PC-3 (cell line): ENCODE results near the gene ESR1. TPM values are rescaled to one million over a fixed set of nuclear protein-coding genes. Genes with fewer than 3 reads are reported as not detected.
A peak's percentile ranks its signal among the peaks of the same experiment; 100 is the strongest.

Source experiments
- ATAC-seq: fragments of 200-7000 bp; cut with Tn5 transposase; 2 replicates; pipeline ENCODE4 v1.9.1; 2020; ENCODE audit warnings: mild to moderate bottlenecking, moderate library complexity
- BruUV-seq: library from RNA; stranded (reverse); fragments of 400-500 nt; replicated peaks from 2 replicates; lab custom pipeline; 2021; lab: Mats Ljungman, UMichigan
- CTCF ChIA-PET: fragments of 300-600 bp; sonication (Branson Sonifier 250); formaldehyde crosslinking; loops from one replicate; lab custom pipeline; 2022; ENCODE audit warnings: antibody characterized with exemption; lab: Charles Lee
- POLR2A ChIA-PET: fragments of 300-600 bp; sonication (Branson Sonifier 250); formaldehyde crosslinking; loops from one replicate; lab custom pipeline; 2022; ENCODE audit warnings: antibody characterized with exemption; ENCODE audit not compliant: unreplicated experiment; lab: Charles Lee
- DNase-seq: peaks from one replicate; pipeline ENCODE4 v3.0.0-alpha.2; 2015
- H2AFZ ChIP-seq: fragments of 300-600 bp; sonication (generic); 2 replicates; pipeline ENCODE4 v1.6.0; 2016; ENCODE audit warnings: antibody characterized with exemption, low read length
- H3F3A ChIP-seq: fragments of 300-600 bp; sonication (generic); one replicate; pipeline ENCODE4 v1.6.0; 2017; ENCODE audit warnings: antibody characterized with exemption, low read length, control low read depth, mild to moderate bottlenecking; ENCODE audit not compliant: unreplicated experiment
- H3K27ac ChIP-seq: fragments of 300-600 bp; sonication (generic); 2 replicates; pipeline ENCODE4 v1.5.1; 2016; ENCODE audit warnings: mild to moderate bottlenecking, low read length
- H3K27me3 ChIP-seq: fragments of 300-600 bp; sonication (generic); 2 replicates; pipeline ENCODE4 v1.6.1; 2016; ENCODE audit warnings: low read length, mixed read lengths
- H3K36me3 ChIP-seq: fragments of 300-600 bp; sonication (generic); 2 replicates; pipeline ENCODE4 v1.6.1; 2016; ENCODE audit warnings: low read depth, mixed run types, low read length, mixed read lengths
- H3K4me1 ChIP-seq: fragments of 300-600 bp; sonication (generic); 2 replicates; pipeline ENCODE4 v1.5.1; 2016; ENCODE audit warnings: low read length; ENCODE audit not compliant: insufficient read depth
- H3K4me2 ChIP-seq: fragments of 300-600 bp; sonication (generic); 2 replicates; pipeline ENCODE4 v1.6.0; 2016; ENCODE audit warnings: low read length
- H3K4me3 ChIP-seq: fragments of 300-600 bp; sonication (generic); 2 replicates; pipeline ENCODE4 v1.5.1; 2016; ENCODE audit warnings: mild to moderate bottlenecking, low read length, mixed read lengths
- H3K79me2 ChIP-seq: fragments of 300-600 bp; sonication (generic); 2 replicates; pipeline ENCODE4 v1.6.1; 2017; ENCODE audit warnings: low read length, mixed read lengths
- H3K9ac ChIP-seq: fragments of 300-600 bp; sonication (generic); 2 replicates; pipeline ENCODE4 v1.6.0; 2016; ENCODE audit warnings: mild to moderate bottlenecking, low read length
- H3K9me2 ChIP-seq: fragments of 300-600 bp; sonication (generic); replicated peaks from 2 replicates; pipeline ENCODE4 v1.6.1; 2016; ENCODE audit warnings: mixed run types, low read length, mixed read lengths
- H3K9me3 ChIP-seq: fragments of 300-600 bp; sonication (generic); 2 replicates; pipeline ENCODE4 v1.6.1; 2016; ENCODE audit warnings: low read length, mixed read lengths
- H4K20me1 ChIP-seq: fragments of 300-600 bp; sonication (generic); 2 replicates; pipeline ENCODE4 v1.6.1; 2016; ENCODE audit warnings: low read length, mixed read lengths
- EZH2 ChIP-seq: fragments of 300-600 bp; sonication (generic); IDR thresholded peaks from one replicate; pipeline ENCODE4 v1.6.1; 2017; ENCODE audit warnings: antibody characterized with exemption, mild to moderate bottlenecking, low read length; ENCODE audit not compliant: unreplicated experiment
- EZH2phosphoT487 ChIP-seq: fragments of 300-600 bp; sonication (generic); IDR thresholded peaks from 2 replicates; pipeline ENCODE4 v1.6.1; 2018; ENCODE audit warnings: mild to moderate bottlenecking, antibody characterized with exemption, low read length, borderline replicate concordance
- intact Hi-C: fragments of 100-400 bp; cut with micrococcal nuclease; formaldehyde crosslinking; loops from 2 replicates; pipeline ENCODE4 v1.9.0; 2023
- total RNA-seq: library from RNA; depleted of rRNA; stranded (reverse); fragments of >200 nt; gene quantifications from 2 replicates; pipeline ENCODE4 v1.2.3, GENCODE V29; 2014
- TF ChIP-seq, protein P1 (sequence below): fragments of 300-600 bp; sonication (generic); conservative IDR thresholded peaks from 2 replicates; pipeline ENCODE4 v1.5.1; 2017; ENCODE audit warnings: antibody characterized with exemption, low read depth, mild to moderate bottlenecking, low read length

The ESR1 gene
- total RNA-seq, 1 experiment from 2014 or later = 5.9 TPM

DNA sequence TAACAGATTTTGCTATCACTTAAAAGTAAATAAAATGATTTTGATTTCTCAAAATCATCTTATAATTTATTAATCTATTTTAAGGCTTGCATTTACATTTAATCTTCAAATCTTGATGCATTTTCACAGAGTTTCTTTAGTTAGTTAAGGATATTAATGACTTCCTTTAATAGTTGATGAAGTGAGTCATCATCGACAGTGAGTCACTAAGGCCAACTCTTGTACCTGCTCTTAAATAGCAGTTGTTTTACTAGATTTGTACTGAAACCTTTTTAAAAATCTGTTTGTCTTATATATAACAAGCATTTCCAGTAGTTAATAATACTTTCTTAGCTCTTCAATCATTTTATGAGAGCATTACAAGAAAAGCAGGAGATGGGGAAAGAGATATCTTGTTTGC is 191.7 kb downstream of the ESR1 start:
- POLR2A ChIA-PET = no interaction called here
- TF ChIP-seq, protein P1, sequence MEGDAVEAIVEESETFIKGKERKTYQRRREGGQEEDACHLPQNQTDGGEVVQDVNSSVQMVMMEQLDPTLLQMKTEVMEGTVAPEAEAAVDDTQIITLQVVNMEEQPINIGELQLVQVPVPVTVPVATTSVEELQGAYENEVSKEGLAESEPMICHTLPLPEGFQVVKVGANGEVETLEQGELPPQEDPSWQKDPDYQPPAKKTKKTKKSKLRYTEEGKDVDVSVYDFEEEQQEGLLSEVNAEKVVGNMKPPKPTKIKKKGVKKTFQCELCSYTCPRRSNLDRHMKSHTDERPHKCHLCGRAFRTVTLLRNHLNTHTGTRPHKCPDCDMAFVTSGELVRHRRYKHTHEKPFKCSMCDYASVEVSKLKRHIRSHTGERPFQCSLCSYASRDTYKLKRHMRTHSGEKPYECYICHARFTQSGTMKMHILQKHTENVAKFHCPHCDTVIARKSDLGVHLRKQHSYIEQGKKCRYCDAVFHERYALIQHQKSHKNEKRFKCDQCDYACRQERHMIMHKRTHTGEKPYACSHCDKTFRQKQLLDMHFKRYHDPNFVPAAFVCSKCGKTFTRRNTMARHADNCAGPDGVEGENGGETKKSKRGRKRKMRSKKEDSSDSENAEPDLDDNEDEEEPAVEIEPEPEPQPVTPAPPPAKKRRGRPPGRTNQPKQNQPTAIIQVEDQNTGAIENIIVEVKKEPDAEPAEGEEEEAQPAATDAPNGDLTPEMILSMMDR = no peak
- no peak for TF ChIP-seq EZH2phosphoT487
- TF ChIP-seq EZH2 = no peak
- peak; percentile 64 for DNase-seq
- Histone ChIP-seq H4K20me1 (no peaks in the 10 kb centered on the region), H3K4me3 (peak overlapping the region; percentile 24; the same call in 1 of the 2 replicates), H3K27me3 (no peaks in the 10 kb centered on the region), H3K4me2 (peak overlapping the region; percentile 51), H3K4me1 (peaks cover 16% of the 10 kb centered on the region), H2AFZ (no peak overlapping the region), H3K27ac (peak overlapping the region; percentile 11; the same call in 1 of the 2 replicates), H3F3A (no peaks in the 10 kb centered on the region), H3K9ac (no peak overlapping the region), H3K79me2 (no peaks in the 10 kb centered on the region), H3K9me3 (no peaks in the 10 kb centered on the region), H3K9me2 (no peaks in the 10 kb centered on the region), H3K36me3 (no peaks in the 10 kb centered on the region)
- intact Hi-C loops = no loop called here
- CTCF ChIA-PET = no interaction called here
- BruUV-seq = no TSS peak
- peak; percentile 58 for ATAC-seq

DNA sequence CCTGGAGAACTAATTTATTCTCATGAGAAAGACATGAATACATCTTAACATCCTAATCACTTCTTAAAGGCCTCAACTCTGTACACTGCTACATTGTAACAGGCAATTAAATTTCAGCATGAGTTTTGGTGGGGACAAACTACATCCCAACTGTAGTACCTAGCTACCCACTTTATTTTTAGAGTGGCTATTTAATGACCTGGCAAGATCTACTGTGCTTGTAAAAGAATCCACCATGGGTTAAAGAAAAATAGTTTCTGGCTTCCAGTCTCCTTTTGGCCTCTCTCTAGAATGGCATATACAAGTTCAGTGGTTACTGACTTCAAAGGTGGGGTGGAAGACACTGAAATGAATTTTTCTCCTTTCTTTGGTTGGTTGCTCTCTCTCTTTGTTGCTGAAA is 193.9 kb downstream of the ESR1 start:
- Histone ChIP-seq H3F3A (no peaks in the 10 kb centered on the region), H3K27ac (no peak overlapping the region), H3K4me3 (no peak overlapping the region), H3K4me1 (peaks cover 16% of the 10 kb centered on the region), H4K20me1 (no peaks in the 10 kb centered on the region), H3K79me2 (no peaks in the 10 kb centered on the region), H3K9me3 (no peaks in the 10 kb centered on the region), H3K9ac (no peak overlapping the region), H3K27me3 (no peaks in the 10 kb centered on the region), H3K4me2 (no peak overlapping the region), H3K9me2 (no peaks in the 10 kb centered on the region), H3K36me3 (no peaks in the 10 kb centered on the region), H2AFZ (no peak overlapping the region)
- intact Hi-C loops = no loop called here
- TF ChIP-seq, protein P1 = no peak
- TF ChIP-seq EZH2phosphoT487 = no peak
- no peak for TF ChIP-seq EZH2
- BruUV-seq = no TSS peak
- ChIA-PET POLR2A (no interaction called here), CTCF (no interaction called here)
- no peak for ATAC-seq
- no peak for DNase-seq

- intact Hi-C loops = no loop called here
- Histone ChIP-seq H2AFZ (no peak overlapping the region), H3K4me1 (peaks cover 16% of the 10 kb centered on the region), H3K9me2 (no peaks in the 10 kb centered on the region), H3K27ac (no peak overlapping the region), H3K9ac (no peak overlapping the region), H3K4me2 (no peak overlapping the region), H4K20me1 (no peaks in the 10 kb centered on the region), H3K4me3 (no peak overlapping the region), H3F3A (no peaks in the 10 kb centered on the region), H3K79me2 (no peaks in the 10 kb centered on the region), H3K36me3 (no peaks in the 10 kb centered on the region), H3K27me3 (no peaks in the 10 kb centered on the region), H3K9me3 (no peaks in the 10 kb centered on the region)
- ChIA-PET POLR2A (no interaction called here), CTCF (no interaction called here)
- DNase-seq (no peak), ATAC-seq (no peak)
- TF ChIP-seq, protein P1 = no peak
- TF ChIP-seq EZH2 = no peak
- TF ChIP-seq EZH2phosphoT487 = no peak
- BruUV-seq = no TSS peak
Observed at GRCh38 chr6:152002306-152002705, 194.8 kb downstream of the ESR1 start.
